ENCODE results near the gene ACYP2.

DNA sequence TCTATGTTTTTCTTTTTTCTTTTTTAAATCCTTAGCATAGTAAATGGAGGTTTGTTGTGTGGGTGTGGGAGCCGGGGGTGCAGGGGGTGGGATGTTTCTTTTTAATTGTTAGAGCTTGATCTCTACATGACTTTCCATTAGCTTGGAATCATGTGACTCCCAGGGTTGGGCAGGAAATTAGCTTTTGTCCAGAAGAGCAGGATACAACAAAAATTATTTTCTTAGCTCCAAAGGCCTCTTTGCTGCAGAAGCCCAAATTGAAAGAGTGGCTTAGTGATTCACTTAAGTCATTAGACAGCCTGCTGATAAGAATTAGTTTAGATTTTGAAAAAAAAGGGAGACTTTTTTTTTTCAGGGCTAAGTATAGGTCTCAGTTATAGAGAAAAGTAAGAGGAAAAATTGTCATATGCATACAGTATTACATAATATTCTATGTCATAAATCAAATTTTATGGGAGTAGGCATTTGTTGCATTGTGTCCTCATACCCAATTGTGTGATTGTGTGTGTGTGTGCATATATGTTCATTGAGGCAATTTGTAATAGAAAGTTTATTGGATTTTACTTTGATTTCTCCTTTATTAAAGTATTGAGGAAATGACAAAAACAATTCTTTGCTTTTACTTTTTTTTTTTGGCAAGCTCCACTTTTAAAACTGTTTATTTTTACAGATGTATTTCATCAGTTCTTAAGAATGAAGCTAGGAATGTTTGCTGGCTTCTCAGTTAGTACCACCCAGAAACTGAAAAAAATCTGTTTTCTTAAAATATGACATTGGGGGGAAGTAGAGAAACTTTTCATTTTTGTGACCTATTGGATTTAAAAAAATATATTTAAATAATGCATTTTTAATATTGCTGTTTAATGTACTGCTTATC is 93.2 kb downstream of the ACYP2 start:
- no peak for TF ChIP-seq POLR2A (IDR thresholded peaks at IDR 0.05)
- TF ChIP-seq, protein P1, sequence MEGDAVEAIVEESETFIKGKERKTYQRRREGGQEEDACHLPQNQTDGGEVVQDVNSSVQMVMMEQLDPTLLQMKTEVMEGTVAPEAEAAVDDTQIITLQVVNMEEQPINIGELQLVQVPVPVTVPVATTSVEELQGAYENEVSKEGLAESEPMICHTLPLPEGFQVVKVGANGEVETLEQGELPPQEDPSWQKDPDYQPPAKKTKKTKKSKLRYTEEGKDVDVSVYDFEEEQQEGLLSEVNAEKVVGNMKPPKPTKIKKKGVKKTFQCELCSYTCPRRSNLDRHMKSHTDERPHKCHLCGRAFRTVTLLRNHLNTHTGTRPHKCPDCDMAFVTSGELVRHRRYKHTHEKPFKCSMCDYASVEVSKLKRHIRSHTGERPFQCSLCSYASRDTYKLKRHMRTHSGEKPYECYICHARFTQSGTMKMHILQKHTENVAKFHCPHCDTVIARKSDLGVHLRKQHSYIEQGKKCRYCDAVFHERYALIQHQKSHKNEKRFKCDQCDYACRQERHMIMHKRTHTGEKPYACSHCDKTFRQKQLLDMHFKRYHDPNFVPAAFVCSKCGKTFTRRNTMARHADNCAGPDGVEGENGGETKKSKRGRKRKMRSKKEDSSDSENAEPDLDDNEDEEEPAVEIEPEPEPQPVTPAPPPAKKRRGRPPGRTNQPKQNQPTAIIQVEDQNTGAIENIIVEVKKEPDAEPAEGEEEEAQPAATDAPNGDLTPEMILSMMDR (IDR thresholded peaks at IDR 0.05) = no peak
